HCT116 (cell line): ENCODE data around the gene SCN10A. TPM values are rescaled to one million over a fixed set of nuclear protein-coding genes. Genes with fewer than 3 reads are reported as not detected.

ENCODE experiments used
- ATAC-seq: fragments of 200-7000 bp; cut with Tn5 transposase; 2 replicates; pipeline ENCODE4 v1.9.1; 2020; ENCODE audit warnings: mild to moderate bottlenecking, moderate library complexity
- BruUV-seq: library from RNA; stranded (reverse); fragments of 400-500 nt; replicated peaks from 2 replicates; lab custom pipeline; 2021; lab: Mats Ljungman, UMichigan
- CTCF ChIA-PET: fragments of 300-600 bp; sonication (Branson Sonifier 250); formaldehyde crosslinking; loops from one replicate; lab custom pipeline; 2021; ENCODE audit warnings: antibody characterized with exemption; lab: Charles Lee
- POLR2A ChIA-PET: fragments of 300-600, 350-600 bp; sonication (Branson Sonifier 250); formaldehyde crosslinking; loops from one replicate; lab custom pipeline; 2021; ENCODE audit warnings: antibody characterized with exemption; lab: Charles Lee
- RAD21 ChIA-PET, 2 experiments: fragments of 300-600 bp; sonication (Branson Sonifier 250); formaldehyde crosslinking; loops; one replicate each; lab custom pipeline; 2023; ENCODE audit warnings: low total read pairs in 2 of 2; ENCODE audit not compliant: uncharacterized antibody in 2 of 2, unreplicated experiment in 2 of 2, low non-redundant PET in 1 of 2; lab: Charles Lee
- DNase-seq: peaks from one replicate; pipeline ENCODE4 v3.0.0-alpha.2; 2010; ENCODE audit warnings: low read depth, low spot score
- H2AFZ ChIP-seq: fragments of 200-600 bp; shearing (Covaris generic), sonication (generic); 2 replicates; pipeline ENCODE4 v1.6.1; 2017; ENCODE audit warnings: low read depth, mixed run types, mixed read lengths, antibody characterized with exemption, low read length; ENCODE audit not compliant: poor library complexity, severe bottlenecking
- H3K27ac ChIP-seq: 2 replicates; pipeline ENCODE4 v1.5.1; 2012; ENCODE audit warnings: low read depth, low read length
- H3K27me3 ChIP-seq: fragments of 200-600 bp; sonication (generic); 2 replicates; pipeline ENCODE4 v1.6.1; 2016; ENCODE audit warnings: mixed run types, low read length, mixed read lengths; ENCODE audit not compliant: insufficient read depth
- H3K36me3 ChIP-seq, 2 experiments: fragments of 200-500 bp in 1 of 2; fragments of 200-600 bp in 1 of 2; sonication (Bioruptor generic) in 1 of 2; sonication (generic) in 1 of 2; 2 replicates each; pipeline versions ENCODE4 v1.5.1 to v1.6.1; 2014 to 2016; ENCODE audit warnings: low read length in 2 of 2, inconsistent platforms in 1 of 2, mixed read lengths in 1 of 2, mixed run types in 1 of 2; ENCODE audit not compliant: insufficient read depth in 2 of 2, control insufficient read depth in 1 of 2
- H3K4me1 ChIP-seq, 2 experiments: fragments of 200-600 bp in 1 of 2; sonication (generic) in 1 of 2; 2 replicates each; pipeline versions ENCODE4 v1.5.1 to v1.6.1; 2012 to 2017; ENCODE audit warnings: low read length in 2 of 2, inconsistent platforms in 1 of 2, mild to moderate bottlenecking in 1 of 2, mixed read lengths in 1 of 2, mixed run types in 1 of 2, moderate library complexity in 1 of 2; ENCODE audit not compliant: insufficient read depth in 2 of 2, control insufficient read depth in 1 of 2
- H3K4me2 ChIP-seq: fragments of 200-600 bp; sonication (generic); 2 replicates; pipeline ENCODE4 v1.6.1; 2017; ENCODE audit warnings: mixed run types, low read length, mixed read lengths
- H3K4me3 ChIP-seq, 2 experiments: fragments of 200-600 bp in 1 of 2; sonication (generic) in 1 of 2; replicated peaks in 1 of 2; 2 replicates each; pipeline ENCODE4 v1.5.1; 2011 to 2016; ENCODE audit warnings: low read length in 2 of 2, control low read depth in 1 of 2, low read depth in 1 of 2, mild to moderate bottlenecking in 1 of 2, mixed read lengths in 1 of 2, mixed run types in 1 of 2
- H3K79me2 ChIP-seq: fragments of 200-600 bp; sonication (generic); 2 replicates; pipeline ENCODE4 v1.6.1; 2017; ENCODE audit warnings: mild to moderate bottlenecking, mixed run types, low read length, moderate library complexity, mixed read lengths; ENCODE audit not compliant: insufficient read depth
- H3K9ac ChIP-seq: fragments of 200-600 bp; sonication (generic); 2 replicates; pipeline ENCODE4 v1.6.1; 2016; ENCODE audit warnings: low read length, mixed read lengths
- H3K9me2 ChIP-seq: fragments of 200-600 bp; sonication (generic), shearing (Covaris generic); 2 replicates; pipeline ENCODE4 v1.6.1; 2017; ENCODE audit warnings: mixed run types, mild to moderate bottlenecking, moderate library complexity; ENCODE audit not compliant: insufficient read depth
- H3K9me3 ChIP-seq, 2 experiments: fragments of 200-500 bp in 1 of 2; fragments of 200-600 bp in 1 of 2; sonication (Bioruptor generic) in 1 of 2; sonication (generic) in 1 of 2; 2 replicates each; pipeline ENCODE4 v1.6.1; 2014 to 2017; ENCODE audit warnings: low read length in 2 of 2, mixed read lengths in 2 of 2, inconsistent platforms in 1 of 2, low read depth in 1 of 2, mild to moderate bottlenecking in 1 of 2, mixed run types in 1 of 2, moderate library complexity in 1 of 2; ENCODE audit not compliant: control insufficient read depth in 1 of 2, insufficient read depth in 1 of 2
- H4K20me1 ChIP-seq: fragments of 200-600 bp; sonication (generic), shearing (Covaris generic); 2 replicates; pipeline ENCODE4 v1.6.1; 2017; ENCODE audit warnings: mixed run types, mild to moderate bottlenecking, moderate library complexity; ENCODE audit not compliant: insufficient read depth
- CBX3 ChIP-seq: IDR thresholded peaks from 2 replicates; pipeline ENCODE4 v1.6.1; 2012; ENCODE audit warnings: low read depth
- EGR1 ChIP-seq: IDR thresholded peaks from 2 replicates; pipeline ENCODE4 v1.6.1; 2012; ENCODE audit warnings: low read depth
- EZH2 ChIP-seq: fragments of 200-600 bp; sonication (generic); IDR thresholded peaks from 2 replicates; pipeline ENCODE4 v1.6.1; 2017; ENCODE audit warnings: antibody characterized with exemption, mixed run types
- FOSL1 ChIP-seq: IDR thresholded peaks from 2 replicates; pipeline ENCODE4 v1.6.1; 2012; ENCODE audit warnings: low read depth
- JUND ChIP-seq: IDR thresholded peaks from 2 replicates; pipeline ENCODE4 v1.6.1; 2012
- POLR2A ChIP-seq: IDR thresholded peaks from 2 replicates; pipeline ENCODE4 v1.7.0; 2011; ENCODE audit warnings: borderline replicate concordance; ENCODE audit not compliant: insufficient read depth, insufficient read length; ENCODE audit errors: extremely low read depth
- POLR2AphosphoS5 ChIP-seq: IDR thresholded peaks from 2 replicates; pipeline ENCODE4 v1.6.1; 2011; ENCODE audit warnings: mild to moderate bottlenecking, low read depth, low read length, moderate library complexity
- RAD21 ChIP-seq: IDR thresholded peaks from 2 replicates; pipeline ENCODE4 v1.6.1; 2012; ENCODE audit warnings: low read depth, mild to moderate bottlenecking
- SIN3A ChIP-seq: IDR thresholded peaks from 2 replicates; pipeline ENCODE4 v1.6.1; 2012; ENCODE audit warnings: low read depth
- SP1 ChIP-seq: IDR thresholded peaks from 2 replicates; pipeline ENCODE4 v1.6.1; 2012; ENCODE audit warnings: low read depth
- TCF7L2 ChIP-seq: IDR thresholded peaks from 2 replicates; pipeline ENCODE4 v1.7.0; 2011; ENCODE audit warnings: borderline replicate concordance, inconsistent platforms; ENCODE audit not compliant: insufficient read depth, insufficient read length; ENCODE audit errors: extremely low read depth
- YY1 ChIP-seq: IDR thresholded peaks from 2 replicates; pipeline ENCODE4 v1.6.1; 2011; ENCODE audit warnings: low read length, low read depth, moderate library complexity, mild to moderate bottlenecking; ENCODE audit not compliant: insufficient replicate concordance; ENCODE audit errors: extremely low read depth
- ZFX ChIP-seq: fragments of 450-650 bp; IDR thresholded peaks from 2 replicates; pipeline ENCODE4 v1.6.1; 2017
- ZNF274 ChIP-seq: fragments of 200-500 bp; sonication (Bioruptor generic); IDR thresholded peaks from 2 replicates; pipeline ENCODE4 v1.6.1; 2014; ENCODE audit warnings: mild to moderate bottlenecking, low read depth, low read length, inconsistent platforms
- intact Hi-C: fragments of 100-400 bp; cut with micrococcal nuclease; formaldehyde crosslinking; loops from 2 replicates; pipeline ENCODE4 v1.10.0; 2022
- total RNA-seq: library from RNA; stranded (reverse); gene quantifications from one replicate; pipeline ENCODE4 v1.2.1, GENCODE V29; 2021; ENCODE audit not compliant: unreplicated experiment
- TF ChIP-seq, protein P1 (sequence below), 3 experiments: fragments of 200-600 bp in 1 of 3; sonication (generic) in 1 of 3; IDR thresholded peaks in 2 of 3; conservative IDR thresholded peaks in 1 of 3; 2 replicates each; pipeline ENCODE4 v1.5.1; 2012 to 2017; ENCODE audit warnings: low read depth in 2 of 3, low read length in 2 of 3, antibody characterized with exemption in 1 of 3, borderline replicate concordance in 1 of 3, control low read depth in 1 of 3, mild to moderate bottlenecking in 1 of 3, mixed read lengths in 1 of 3, mixed run types in 1 of 3, moderate library complexity in 1 of 3; ENCODE audit not compliant: insufficient read depth in 1 of 3
- TF ChIP-seq, protein P2 (sequence below): IDR thresholded peaks from 2 replicates; pipeline ENCODE4 v1.6.1; 2012
- TF ChIP-seq, protein P3 (sequence below): IDR thresholded peaks from 2 replicates; pipeline ENCODE4 v1.6.1; 2012

The SCN10A gene
- total RNA-seq, 1 experiment from 2014 or later: not detected

DNA sequence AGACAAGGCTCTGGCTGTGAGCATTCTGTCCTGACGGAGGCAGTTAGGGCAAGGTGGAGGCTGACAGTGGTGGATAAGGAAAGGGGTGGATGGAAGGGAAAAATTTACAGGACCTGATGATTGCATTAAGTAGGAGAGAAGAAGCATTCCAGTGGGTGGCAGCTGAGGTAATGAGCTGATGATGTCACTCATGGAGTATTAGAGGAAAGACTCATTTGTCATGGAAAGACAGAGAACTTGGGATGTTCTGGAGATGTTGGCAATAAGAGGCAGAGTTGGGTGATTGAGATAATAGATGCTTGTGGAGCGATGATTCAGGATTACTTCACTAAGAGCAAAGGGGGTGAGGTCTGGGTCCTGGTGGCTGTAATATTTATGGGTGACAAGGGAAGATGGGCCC, 102.9 kb downstream of the SCN10A start:
- POLR2A ChIA-PET: no interaction called here
- H3K36me3 ChIP-seq: no peaks in the 10 kb centered on the region
- intact Hi-C loops: no loop called here
- no peak overlapping the region for H2AFZ ChIP-seq
- H3K9me2 ChIP-seq: no peaks in the 10 kb centered on the region
- no peaks in the 10 kb centered on the region for H3K4me1 ChIP-seq
- H3K4me3 ChIP-seq: no peak overlapping the region
- H3K79me2 ChIP-seq: no peaks in the 10 kb centered on the region
- ATAC-seq: no peak
- no peak overlapping the region for H3K27ac ChIP-seq
- H3K4me2 ChIP-seq: no peak overlapping the region
- no peak overlapping the region for H3K9ac ChIP-seq
- DNase-seq: no peak
- CTCF ChIA-PET: no interaction called here
- BruUV-seq: no TSS peak
- TF ChIP-seq JUND: no peak
- TF ChIP-seq POLR2AphosphoS5: no peak
- TF ChIP-seq EZH2: no peak
- no peak for TF ChIP-seq TCF7L2
- TF ChIP-seq ZNF274: no peak
- TF ChIP-seq, protein P1, sequence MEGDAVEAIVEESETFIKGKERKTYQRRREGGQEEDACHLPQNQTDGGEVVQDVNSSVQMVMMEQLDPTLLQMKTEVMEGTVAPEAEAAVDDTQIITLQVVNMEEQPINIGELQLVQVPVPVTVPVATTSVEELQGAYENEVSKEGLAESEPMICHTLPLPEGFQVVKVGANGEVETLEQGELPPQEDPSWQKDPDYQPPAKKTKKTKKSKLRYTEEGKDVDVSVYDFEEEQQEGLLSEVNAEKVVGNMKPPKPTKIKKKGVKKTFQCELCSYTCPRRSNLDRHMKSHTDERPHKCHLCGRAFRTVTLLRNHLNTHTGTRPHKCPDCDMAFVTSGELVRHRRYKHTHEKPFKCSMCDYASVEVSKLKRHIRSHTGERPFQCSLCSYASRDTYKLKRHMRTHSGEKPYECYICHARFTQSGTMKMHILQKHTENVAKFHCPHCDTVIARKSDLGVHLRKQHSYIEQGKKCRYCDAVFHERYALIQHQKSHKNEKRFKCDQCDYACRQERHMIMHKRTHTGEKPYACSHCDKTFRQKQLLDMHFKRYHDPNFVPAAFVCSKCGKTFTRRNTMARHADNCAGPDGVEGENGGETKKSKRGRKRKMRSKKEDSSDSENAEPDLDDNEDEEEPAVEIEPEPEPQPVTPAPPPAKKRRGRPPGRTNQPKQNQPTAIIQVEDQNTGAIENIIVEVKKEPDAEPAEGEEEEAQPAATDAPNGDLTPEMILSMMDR (IDR thresholded peaks at IDR 0.05 in 2 of 3, conservative IDR thresholded peaks at IDR 0.05 in 1 of 3; ENCODE audit: borderline replicate concordance in 1 of 3, insufficient read depth in 1 of 3, low read depth in 2 of 3, low read length in 2 of 3): no peak
- no peak for TF ChIP-seq EGR1
- no peak for TF ChIP-seq POLR2A
- TF ChIP-seq, all 23 proteins: peak for 0
- H3K9me3 ChIP-seq: no peaks in the 10 kb centered on the region
- peaks cover 51% of the 10 kb centered on the region for H3K27me3 ChIP-seq
- RAD21 ChIA-PET: no interaction called here
- no peaks in the 10 kb centered on the region for H4K20me1 ChIP-seq

DNA sequence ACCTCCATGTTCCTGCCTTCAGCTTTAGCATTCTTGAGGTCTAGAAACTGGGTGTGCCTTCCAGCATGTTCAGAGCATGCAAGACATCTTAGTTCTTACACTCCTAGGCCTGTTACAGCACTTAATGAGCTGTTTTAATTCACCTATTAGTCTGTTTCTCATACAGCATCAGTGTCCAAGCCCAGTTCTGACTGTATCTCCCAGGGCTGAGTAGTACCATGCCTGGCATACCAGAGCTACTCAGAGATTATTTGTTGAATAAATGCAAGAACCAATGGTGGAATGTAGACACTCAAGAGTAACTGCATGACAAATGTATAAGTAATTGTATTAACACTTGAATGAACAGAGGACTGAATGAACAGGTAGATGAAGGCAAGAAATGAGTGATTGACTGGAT, 104.7 kb downstream of the SCN10A start:
- ChIA-PET POLR2A (no interaction called here), RAD21 (no interaction called here), CTCF (no interaction called here)
- H3K9ac ChIP-seq: no peak overlapping the region
- DNase-seq: no peak
- H3K9me2 ChIP-seq: no peaks in the 10 kb centered on the region
- H3K4me3 ChIP-seq: no peak overlapping the region
- H3K9me3 ChIP-seq: no peaks in the 10 kb centered on the region
- H3K4me1 ChIP-seq: no peaks in the 10 kb centered on the region
- intact Hi-C loops: no loop called here
- no peaks in the 10 kb centered on the region for H4K20me1 ChIP-seq
- H2AFZ ChIP-seq: no peak overlapping the region
- H3K36me3 ChIP-seq: no peaks in the 10 kb centered on the region
- H3K4me2 ChIP-seq: no peak overlapping the region
- no peak overlapping the region for H3K27ac ChIP-seq
- H3K79me2 ChIP-seq: no peaks in the 10 kb centered on the region
- peaks cover 40% of the 10 kb centered on the region for H3K27me3 ChIP-seq
- ATAC-seq: no peak
- BruUV-seq: no TSS peak
- TF ChIP-seq SIN3A: no peak
- TF ChIP-seq, protein P1 (IDR thresholded peaks at IDR 0.05 in 2 of 3, conservative IDR thresholded peaks at IDR 0.05 in 1 of 3; ENCODE audit: borderline replicate concordance in 1 of 3, insufficient read depth in 1 of 3, low read depth in 2 of 3, low read length in 2 of 3): no peak
- no peak for TF ChIP-seq RAD21
- no peak for TF ChIP-seq YY1
- TF ChIP-seq FOSL1: no peak
- TF ChIP-seq ZFX: no peak
- no peak for TF ChIP-seq ZNF274
- TF ChIP-seq CBX3: no peak
- TF ChIP-seq, protein P2, sequence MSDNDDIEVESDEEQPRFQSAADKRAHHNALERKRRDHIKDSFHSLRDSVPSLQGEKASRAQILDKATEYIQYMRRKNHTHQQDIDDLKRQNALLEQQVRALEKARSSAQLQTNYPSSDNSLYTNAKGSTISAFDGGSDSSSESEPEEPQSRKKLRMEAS: no peak
- TF ChIP-seq EGR1: no peak
- no peak for TF ChIP-seq SP1
- no peak for TF ChIP-seq JUND
- TF ChIP-seq, protein P3, sequence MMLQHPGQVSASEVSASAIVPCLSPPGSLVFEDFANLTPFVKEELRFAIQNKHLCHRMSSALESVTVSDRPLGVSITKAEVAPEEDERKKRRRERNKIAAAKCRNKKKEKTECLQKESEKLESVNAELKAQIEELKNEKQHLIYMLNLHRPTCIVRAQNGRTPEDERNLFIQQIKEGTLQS: no peak
- no peak for TF ChIP-seq EZH2
